ENCODE measurements around the gene SLC7A8. TPM values are rescaled to one million over a fixed set of nuclear protein-coding genes. Genes with fewer than 3 reads are reported as not detected.

Gene SLC7A8
- total RNA-seq, 1 donor from 2014 or later = 1.8 TPM

GRCh38 chr14:23094666-23095195, 88.7 kb downstream of the SLC7A8 start, which contains the start of gene ACIN1:
Gene ACIN1 (minus strand): TSS chr14:23095136. CDS start chr14:23095112, 24 bp downstream.
- Mint-ChIP-seq H3K9me3 (no peaks in the 10 kb centered on the region), H3K4me1 (peaks cover 34% of the 10 kb centered on the region), H3K4me3 (no peak within 1 kb of the TSS), H3K27me3 (no peaks in the 10 kb centered on the region), H3K27ac (no peak within 1 kb of the TSS), H3K36me3 (ENCODE audit: low read depth) (peaks cover 52% of the 10 kb centered on the region)
- POLR2A ChIA-PET = interaction anchor here (0.5 to 3.3 kb wide), 46 partner anchors 9 to 1657 kb away, joined by 3 to 50 read pairs (median 4); partner anchors contain the start of genes AP1G2, BCL2L2, CDH24 and CEBPE
- no peak for TF ChIP-seq CTCF (IDR thresholded peaks at IDR 0.05)
- DNase-seq = peak; percentile 97
- CTCF ChIA-PET = interaction anchor here (1.1 to 3.0 kb wide), 13 partner anchors 11 to 494 kb away, joined by 3 to 28 read pairs (median 5); partner anchors contain the start of gene PRMT5
- peak; percentile 33 for ATAC-seq (ENCODE audit: low read depth)
- intact Hi-C loops (cut with micrococcal nuclease) = loop anchor here (1.0 to 10.0 kb wide), 12 partner anchors 23 to 1020 kb away; partner anchors contain the start of genes DAD1, DCAF11, NGDN and NRL

- DNase-seq (no peak), ATAC-seq (ENCODE audit: low read depth) (no peak)
- TF ChIP-seq CTCF (IDR thresholded peaks at IDR 0.05) = no peak
- Mint-ChIP-seq H3K36me3 (ENCODE audit: low read depth) (peaks cover 56% of the 10 kb centered on the region), H3K4me3 (no peak overlapping the region), H3K27me3 (no peaks in the 10 kb centered on the region), H3K4me1 (peaks cover 33% of the 10 kb centered on the region), H3K27ac (no peak overlapping the region), H3K9me3 (no peaks in the 10 kb centered on the region)
- ChIA-PET POLR2A (interaction anchor here (0.6 to 3.3 kb wide), 36 partner anchors 8 to 1657 kb away, joined by 3 to 50 read pairs (median 5); partner anchors contain the start of genes AP1G2, CDH24, CEBPE and DAD1), CTCF (interaction anchor here (1.1 to 3.0 kb wide), 10 partner anchors 17 to 495 kb away, joined by 3 to 28 read pairs (median 6); partner anchors contain the start of gene PRMT5)
- intact Hi-C loops (cut with micrococcal nuclease) = loop anchor here (1.0 to 10.0 kb wide), 4 partner anchors 23 to 1021 kb away; partner anchors contain the start of genes DCAF11, NRL, RBM23 and THTPA
Observed at GRCh38 chr14:23093991-23094665, 89.3 kb downstream of the SLC7A8 start.

GRCh38 chr14:23093526-23093925, 89.9 kb downstream of the SLC7A8 start:
- Mint-ChIP-seq H3K4me1 (peaks cover 32% of the 10 kb centered on the region), H3K36me3 (ENCODE audit: low read depth) (peaks cover 56% of the 10 kb centered on the region)

GRCh38 chr14:23093104-23093503, 90.4 kb downstream of the SLC7A8 start:
- H3K4me3 Mint-ChIP-seq = no peak overlapping the region
- H3K27ac Mint-ChIP-seq = no peak overlapping the region
- H3K27me3 Mint-ChIP-seq = no peaks in the 10 kb centered on the region
- ATAC-seq (ENCODE audit: low read depth) = no peak
- H3K9me3 Mint-ChIP-seq = no peaks in the 10 kb centered on the region
- H3K4me1 Mint-ChIP-seq = peaks cover 32% of the 10 kb centered on the region
- CTCF ChIA-PET = interaction anchor here (0.7 to 2.1 kb wide), 4 partner anchors 16 to 28 kb away, joined by 3 to 17 read pairs (median 6); no protein-coding TSS in a partner anchor
- DNase-seq = no peak
- intact Hi-C loops (cut with micrococcal nuclease) = loop anchor here (10.0 kb wide), 2 partner anchors 462 to 1022 kb away; partner anchors contain the start of genes DCAF11, NRL, THTPA and ZFHX2
- H3K36me3 Mint-ChIP-seq (ENCODE audit: low read depth) = peaks cover 56% of the 10 kb centered on the region
- POLR2A ChIA-PET = interaction anchor here (0.6 kb wide), 1 partner anchor 66 kb away, joined by 4 read pairs; no protein-coding TSS in a partner anchor
- TF ChIP-seq CTCF (IDR thresholded peaks at IDR 0.05) = no peak

More at GRCh38 chr14:23093526-23093925, 89.9 kb downstream of the SLC7A8 start:
- Mint-ChIP-seq H3K27ac (no peak overlapping the region), H3K9me3 (no peaks in the 10 kb centered on the region), H3K27me3 (no peaks in the 10 kb centered on the region), H3K4me3 (no peak overlapping the region)
- no peak for ATAC-seq (ENCODE audit: low read depth)
- DNase-seq = no peak
- POLR2A ChIA-PET = interaction anchor here (2.4 to 3.3 kb wide), 3 partner anchors 28 to 228 kb away, joined by 9 to 50 read pairs (median 35); partner anchors contain the start of genes CEBPE, PABPN1 and PRMT5
- intact Hi-C loops (cut with micrococcal nuclease) = loop anchor here (10.0 kb wide), 2 partner anchors 461 to 1021 kb away; partner anchors contain the start of genes DCAF11, NRL, THTPA and ZFHX2
- CTCF ChIA-PET = interaction anchor here (1.7 to 3.0 kb wide), 4 partner anchors 16 to 227 kb away, joined by 4 to 28 read pairs (median 22); no protein-coding TSS in a partner anchor
- TF ChIP-seq CTCF (IDR thresholded peaks at IDR 0.05) = no peak

All from activated B cell treated with CpG ODN at 0.5 μM for 24 hours (primary cell).